HL-60 (cell line): ENCODE results near the gene CDKL1.

Experiments
- DNase-seq, 2 experiments: peaks; one replicate each; pipeline ENCODE4 v3.0.0-alpha.2; 2010 to 2020; ENCODE audit warnings: low read depth in 1 of 2, low spot score in 1 of 2
- H3K27ac ChIP-seq: fragments of 250-450 bp; sonication (Bioruptor Pico); replicated peaks from 2 replicates; pipeline ENCODE4 v1.5.1; 2020; ENCODE audit warnings: mild to moderate bottlenecking, moderate library complexity
- H3K27me3 ChIP-seq: fragments of 250-450 bp; sonication (Bioruptor Pico); 2 replicates; pipeline ENCODE4 v1.5.1; 2021; ENCODE audit warnings: mild to moderate bottlenecking, moderate library complexity; ENCODE audit not compliant: insufficient read depth, poor library complexity, severe bottlenecking
- H3K4me3 ChIP-seq: replicated peaks from 2 replicates; pipeline ENCODE4 v1.5.1; 2011; ENCODE audit warnings: mild to moderate bottlenecking, control low read depth, low read length; ENCODE audit not compliant: insufficient read depth
- CTCF ChIP-seq: IDR thresholded peaks from one replicate; pipeline ENCODE4 v1.5.1; 2011; ENCODE audit warnings: low read length, control low read depth, inconsistent platforms; ENCODE audit not compliant: insufficient read depth
- GABPA ChIP-seq: IDR thresholded peaks from 2 replicates; pipeline ENCODE4 v1.6.1; 2012; ENCODE audit warnings: low read depth
- POLR2AphosphoS5 ChIP-seq: IDR thresholded peaks from 2 replicates; pipeline ENCODE4 v1.6.1; 2012; ENCODE audit warnings: low read depth
- SPI1 ChIP-seq: IDR thresholded peaks from 2 replicates; pipeline ENCODE4 v1.6.1; 2012; ENCODE audit warnings: low read depth, mild to moderate bottlenecking, borderline replicate concordance
- TF ChIP-seq, protein P1 (sequence below): IDR thresholded peaks from 2 replicates; pipeline ENCODE4 v1.6.1; 2012; ENCODE audit warnings: low read depth; ENCODE audit not compliant: insufficient replicate concordance

CDKL1 gene

DNA sequence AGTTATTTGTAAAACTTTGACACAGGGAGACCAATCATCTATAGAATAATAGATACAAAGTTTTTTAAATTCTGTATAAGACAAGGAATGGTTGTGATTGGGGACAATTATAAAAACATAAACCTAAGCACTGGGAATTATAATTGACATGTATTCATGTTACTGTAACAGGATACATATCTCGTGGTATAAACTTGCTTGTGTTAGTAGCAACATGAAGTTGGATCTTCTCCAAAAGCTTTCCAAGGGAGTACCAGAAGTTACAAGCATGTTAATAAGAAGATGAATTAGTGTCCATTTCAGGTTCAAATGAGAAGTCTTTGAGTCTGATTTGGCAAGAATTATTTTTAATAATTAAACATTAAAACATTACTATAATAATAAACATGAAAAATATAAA lies 42.2 kb downstream of the CDKL1 start:
- no peak overlapping the region for H3K27ac ChIP-seq
- H3K27me3 ChIP-seq, result no peaks in the 10 kb centered on the region
- DNase-seq, result no peak
- TF ChIP-seq, protein P1, sequence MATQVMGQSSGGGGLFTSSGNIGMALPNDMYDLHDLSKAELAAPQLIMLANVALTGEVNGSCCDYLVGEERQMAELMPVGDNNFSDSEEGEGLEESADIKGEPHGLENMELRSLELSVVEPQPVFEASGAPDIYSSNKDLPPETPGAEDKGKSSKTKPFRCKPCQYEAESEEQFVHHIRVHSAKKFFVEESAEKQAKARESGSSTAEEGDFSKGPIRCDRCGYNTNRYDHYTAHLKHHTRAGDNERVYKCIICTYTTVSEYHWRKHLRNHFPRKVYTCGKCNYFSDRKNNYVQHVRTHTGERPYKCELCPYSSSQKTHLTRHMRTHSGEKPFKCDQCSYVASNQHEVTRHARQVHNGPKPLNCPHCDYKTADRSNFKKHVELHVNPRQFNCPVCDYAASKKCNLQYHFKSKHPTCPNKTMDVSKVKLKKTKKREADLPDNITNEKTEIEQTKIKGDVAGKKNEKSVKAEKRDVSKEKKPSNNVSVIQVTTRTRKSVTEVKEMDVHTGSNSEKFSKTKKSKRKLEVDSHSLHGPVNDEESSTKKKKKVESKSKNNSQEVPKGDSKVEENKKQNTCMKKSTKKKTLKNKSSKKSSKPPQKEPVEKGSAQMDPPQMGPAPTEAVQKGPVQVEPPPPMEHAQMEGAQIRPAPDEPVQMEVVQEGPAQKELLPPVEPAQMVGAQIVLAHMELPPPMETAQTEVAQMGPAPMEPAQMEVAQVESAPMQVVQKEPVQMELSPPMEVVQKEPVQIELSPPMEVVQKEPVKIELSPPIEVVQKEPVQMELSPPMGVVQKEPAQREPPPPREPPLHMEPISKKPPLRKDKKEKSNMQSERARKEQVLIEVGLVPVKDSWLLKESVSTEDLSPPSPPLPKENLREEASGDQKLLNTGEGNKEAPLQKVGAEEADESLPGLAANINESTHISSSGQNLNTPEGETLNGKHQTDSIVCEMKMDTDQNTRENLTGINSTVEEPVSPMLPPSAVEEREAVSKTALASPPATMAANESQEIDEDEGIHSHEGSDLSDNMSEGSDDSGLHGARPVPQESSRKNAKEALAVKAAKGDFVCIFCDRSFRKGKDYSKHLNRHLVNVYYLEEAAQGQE, result no peak
- TF ChIP-seq GABPA, result no peak
- no peak for TF ChIP-seq POLR2AphosphoS5
- no peak for TF ChIP-seq CTCF
- no peak for TF ChIP-seq SPI1
- H3K4me3 ChIP-seq, result no peak overlapping the region

- Histone ChIP-seq H3K27me3 (no peaks in the 10 kb centered on the region), H3K27ac (no peak overlapping the region), H3K4me3 (no peak overlapping the region)
- TF ChIP-seq CTCF (no peak), SPI1 (no peak), GABPA (no peak), POLR2AphosphoS5 (no peak)
- TF ChIP-seq, protein P1, result no peak
- DNase-seq, result no peak
Observed at GRCh38 chr14:50353126-50353525, 43.6 kb downstream of the CDKL1 start.

DNA sequence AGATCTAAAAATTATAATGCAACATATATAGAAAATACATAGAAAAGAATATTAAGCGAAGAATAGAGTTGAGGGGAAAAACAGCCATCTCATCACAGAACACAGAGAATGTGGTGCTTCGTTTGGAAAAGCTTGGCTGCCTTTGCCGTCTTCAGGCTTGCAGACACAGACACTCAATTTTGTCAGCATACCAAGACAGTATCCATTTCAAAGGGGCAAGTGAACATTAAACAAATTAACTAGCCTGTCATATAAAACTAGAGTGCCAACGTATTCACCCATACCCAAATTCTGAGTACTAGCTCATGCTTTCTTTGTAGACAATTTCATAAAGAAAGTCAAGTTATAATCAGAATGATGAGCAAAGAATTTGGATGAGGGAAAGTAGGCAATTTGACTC lies 44.1 kb downstream of the CDKL1 start:
- no peak for TF ChIP-seq SPI1
- TF ChIP-seq, protein P1, result no peak
- no peak for TF ChIP-seq POLR2AphosphoS5
- TF ChIP-seq CTCF, result no peak
- no peak for TF ChIP-seq GABPA
- H3K27ac ChIP-seq, result no peak overlapping the region
- DNase-seq, result no peak

More for the DNA sequence above, 44.1 kb downstream of the CDKL1 start:
- Histone ChIP-seq H3K27me3 (no peaks in the 10 kb centered on the region), H3K4me3 (no peak overlapping the region)
